MV-4-11 (cell line): ENCODE measurements around the gene GFRA1.
"Not testable (repeated sequence)": the region's sequence is repeated elsewhere in the genome, so short reads cannot be mapped to it uniquely, and the experiment has no call there.

ENCODE experiments used
- DNase-seq: peaks from one replicate; lab custom pipeline; 2025; lab: John Stamatoyannopoulos, UW

The GFRA1 gene

GRCh38 chr10:116197946-116198675, 74.9 kb downstream of the GFRA1 start:
- DNase-seq: no peak

GRCh38 chr10:116195583-116195982, 77.4 kb downstream of the GFRA1 start:
- DNase-seq: no peak

GRCh38 chr10:116195039-116195438, 78.0 kb downstream of the GFRA1 start:
- no peak for DNase-seq

GRCh38 chr10:116194061-116194460, 78.9 kb downstream of the GFRA1 start:
- DNase-seq: no peak

GRCh38 chr10:116190883-116191282, 82.1 kb downstream of the GFRA1 start:
- no peak for DNase-seq

DNA sequence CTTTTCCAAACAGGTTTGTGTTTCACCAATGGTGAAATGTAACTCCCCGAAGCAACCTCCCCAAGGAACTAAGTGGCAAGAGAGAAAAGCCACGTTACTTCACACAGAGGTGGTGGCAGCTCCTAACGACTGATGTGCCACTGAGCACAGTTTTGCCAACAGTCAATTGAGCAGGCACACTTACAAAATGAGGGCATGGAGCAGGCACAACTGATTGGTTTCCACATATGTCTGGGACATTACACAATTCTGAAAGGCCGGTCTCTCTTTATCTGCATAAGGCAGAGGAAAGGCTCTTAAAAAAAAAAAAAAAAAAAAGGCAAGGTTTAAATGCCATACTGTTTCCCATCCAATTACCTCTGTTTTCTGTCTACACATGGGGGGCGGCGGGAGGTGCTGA, 86.7 kb downstream of the GFRA1 start:
- no peak for DNase-seq

- no peak for DNase-seq
These were observed 87.7 kb downstream of the GFRA1 start for GRCh38 chr10:116185199-116185867.

- DNase-seq: no peak
These were observed 88.6 kb downstream of the GFRA1 start for GRCh38 chr10:116184512-116184794.

- DNase-seq: no peak
These were observed 89.1 kb downstream of the GFRA1 start for GRCh38 chr10:116183733-116184511.

GRCh38 chr10:116182426-116182825, 90.6 kb downstream of the GFRA1 start:
- no peak for DNase-seq

GRCh38 chr10:116178086-116178605, 94.9 kb downstream of the GFRA1 start:
- no peak for DNase-seq

DNA sequence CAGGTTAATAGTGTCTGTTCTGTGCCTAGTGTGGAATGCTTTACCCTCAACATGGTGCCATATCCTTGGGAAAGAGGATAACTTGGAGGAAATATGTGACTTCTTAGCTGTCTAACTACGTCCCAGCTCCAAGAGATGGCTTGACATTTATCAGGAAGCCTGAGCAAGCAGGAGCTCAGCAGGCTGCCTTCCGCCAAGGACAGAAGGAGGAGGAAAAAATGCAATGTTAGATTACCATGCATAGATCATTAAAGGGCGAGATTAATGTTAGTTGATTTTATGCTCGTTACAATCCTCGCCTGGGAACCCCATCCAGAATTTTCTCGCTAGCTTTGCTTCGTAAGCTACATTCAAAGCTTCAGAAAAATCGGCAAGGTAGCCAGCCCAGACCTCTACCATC, 97.8 kb downstream of the GFRA1 start:
- DNase-seq: no peak

GRCh38 chr10:116171505-116171904, 101.5 kb downstream of the GFRA1 start:
- no peak for DNase-seq

- no peak for DNase-seq
These were observed 102.2 kb downstream of the GFRA1 start for GRCh38 chr10:116170815-116171250.

GRCh38 chr10:116169782-116170445, 103.1 kb downstream of the GFRA1 start:
- no peak for DNase-seq

DNA sequence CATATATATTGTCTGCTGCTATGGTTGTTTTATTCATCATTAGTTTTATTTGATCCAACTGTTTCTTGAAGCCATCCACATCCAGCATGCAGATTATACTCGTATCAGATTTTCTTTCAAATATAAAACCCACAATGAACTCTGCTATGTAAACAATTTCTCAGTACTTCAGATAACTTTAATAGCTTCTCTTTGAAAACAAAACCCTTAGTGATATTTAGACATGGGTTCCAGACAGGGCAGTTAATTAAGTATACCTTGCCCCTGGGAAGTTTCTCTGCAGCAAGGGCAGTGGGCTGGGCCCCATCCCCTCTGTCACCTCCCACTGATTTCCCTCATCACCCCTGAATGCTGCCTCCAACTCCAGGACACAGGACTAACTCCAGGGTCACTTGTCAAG, 104.3 kb downstream of the GFRA1 start:
- DNase-seq: no peak

DNA sequence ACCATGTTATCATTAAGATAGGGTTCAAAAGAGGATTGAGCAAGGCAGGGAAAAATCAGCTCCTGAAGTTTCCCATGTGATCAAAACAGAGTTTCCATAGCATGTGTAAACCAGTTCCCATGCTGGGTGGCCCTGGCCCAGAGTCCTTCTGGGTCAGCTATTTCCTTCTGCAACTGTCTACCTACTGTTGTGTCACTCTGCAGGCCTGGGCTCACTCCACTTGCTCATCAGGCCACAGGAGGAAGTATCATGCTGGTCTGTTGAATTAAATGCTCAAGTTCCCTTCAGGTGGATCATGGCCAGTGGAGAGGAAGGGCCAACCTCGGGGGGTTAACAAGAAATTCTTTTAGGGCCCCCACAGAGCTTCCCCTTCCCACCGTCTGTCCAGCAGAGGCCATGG, 104.7 kb downstream of the GFRA1 start:
- no peak for DNase-seq

DNA sequence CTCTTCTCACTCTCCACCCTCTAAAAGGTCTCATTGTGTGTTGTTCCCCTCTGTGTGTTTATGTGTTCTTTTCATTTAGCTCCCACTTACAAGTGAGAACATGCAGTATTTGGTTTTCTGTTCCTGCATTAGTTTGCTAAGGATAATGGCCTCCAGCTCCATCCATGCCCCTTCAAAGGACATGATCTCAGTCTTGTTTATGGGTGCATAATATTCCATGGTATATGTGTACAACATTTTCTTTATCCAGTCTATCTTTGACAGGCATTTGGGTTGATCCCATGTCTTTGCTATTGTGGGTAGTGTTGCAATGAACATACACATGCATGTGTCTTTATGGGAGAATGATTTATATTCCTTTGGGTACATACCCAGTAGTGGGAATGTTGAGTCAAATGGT, 107.1 kb downstream of the GFRA1 start:
- not testable (repeated sequence) for DNase-seq

DNA sequence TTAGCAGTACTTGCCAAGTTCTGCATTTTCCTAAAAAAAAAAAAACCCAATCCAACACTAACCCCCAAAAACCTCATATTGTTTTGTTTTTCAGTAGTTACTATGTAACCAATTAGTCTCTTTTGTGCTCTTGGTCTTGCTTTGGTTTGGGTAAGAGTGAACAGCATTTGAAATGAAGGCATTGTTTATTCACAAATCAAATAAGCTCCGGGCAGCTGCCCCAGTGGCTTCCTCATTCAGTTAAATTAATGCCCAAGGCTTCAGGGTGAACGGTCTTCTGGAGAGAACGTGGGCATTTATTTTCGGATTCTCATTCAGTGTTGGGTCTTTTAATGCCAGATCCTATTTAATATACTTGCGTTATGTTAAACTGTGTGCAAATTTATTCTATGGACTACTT, 108.7 kb downstream of the GFRA1 start:
- DNase-seq: no peak

DNA sequence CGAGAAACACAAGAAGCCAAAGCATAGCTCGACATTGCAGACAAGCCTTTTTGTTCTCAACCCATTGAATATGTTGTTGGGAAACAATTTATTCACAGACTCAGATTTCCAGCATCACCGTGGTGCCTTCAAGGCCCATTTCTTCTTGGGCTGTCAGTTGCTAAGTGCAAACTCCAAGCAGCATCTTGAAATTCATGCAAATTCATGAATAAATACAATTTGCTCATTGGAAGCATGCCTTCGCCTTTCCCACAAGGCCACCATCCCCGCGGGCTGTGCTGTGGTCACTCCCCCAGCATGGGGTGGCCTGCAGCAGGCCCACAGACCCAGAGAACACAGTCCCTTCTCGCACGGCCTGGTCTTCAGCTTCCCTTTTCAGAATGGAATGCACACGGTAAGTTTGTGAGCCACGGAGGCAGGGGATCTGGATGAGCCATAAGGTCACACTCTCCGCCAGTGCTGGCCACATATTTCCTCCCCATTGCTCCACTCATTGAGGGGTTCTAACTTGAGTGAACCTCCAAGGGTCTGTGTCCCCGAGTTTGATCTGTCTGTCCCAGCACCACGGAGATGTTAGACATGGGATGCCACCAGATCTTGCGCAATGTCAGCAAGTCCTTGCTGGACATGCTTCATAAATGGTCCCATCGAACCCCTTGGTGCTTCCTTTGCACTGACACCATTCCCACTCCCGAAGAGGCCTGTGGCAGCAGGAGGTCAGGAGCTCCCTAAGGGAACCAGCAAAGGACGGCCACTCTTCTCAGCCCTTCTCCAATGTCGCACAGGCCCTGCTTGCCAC, 109.5 kb downstream of the GFRA1 start:
- DNase-seq: no peak

- DNase-seq: no peak
These were observed 110.2 kb downstream of the GFRA1 start for GRCh38 chr10:116162851-116163250.

- DNase-seq: no peak
These were observed 112.7 kb downstream of the GFRA1 start for GRCh38 chr10:116160271-116160670.
